ENCODE results near the gene ABCA4. TPM values are rescaled to one million over a fixed set of nuclear protein-coding genes. Genes with fewer than 3 reads are reported as not detected.

ABCA4 gene
- total RNA-seq, 1 donor from 2014 or later, result 6.0 TPM

DNA sequence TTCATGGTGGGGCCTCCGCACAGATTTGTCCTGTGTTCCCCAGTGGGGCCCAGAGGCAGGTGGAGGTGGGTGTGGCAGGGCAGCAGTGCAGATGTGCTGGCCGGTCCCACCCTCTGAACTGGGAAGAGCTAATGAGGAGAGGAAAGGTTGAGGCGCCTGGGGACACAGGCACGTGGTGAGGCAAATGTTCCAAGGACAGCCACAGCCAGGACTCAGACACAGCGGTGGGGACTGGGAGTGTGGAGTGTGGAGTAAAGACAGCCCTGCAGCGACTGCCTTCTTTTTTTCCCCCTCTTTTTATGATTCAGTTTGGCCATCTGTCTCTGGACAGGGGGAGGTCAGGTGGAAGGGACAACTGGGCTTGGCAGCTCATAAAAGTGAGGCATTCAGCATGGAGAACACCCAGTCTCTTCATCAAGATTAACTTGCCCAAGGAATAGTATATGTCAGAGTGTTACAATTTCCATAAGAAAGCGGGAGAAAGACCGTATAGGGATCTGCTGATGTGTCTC is 107.5 kb downstream of the ABCA4 start:
- H3K27me3 Mint-ChIP-seq (ENCODE audit: unreplicated experiment), result no peaks in the 10 kb centered on the region
- TF ChIP-seq, protein P1, sequence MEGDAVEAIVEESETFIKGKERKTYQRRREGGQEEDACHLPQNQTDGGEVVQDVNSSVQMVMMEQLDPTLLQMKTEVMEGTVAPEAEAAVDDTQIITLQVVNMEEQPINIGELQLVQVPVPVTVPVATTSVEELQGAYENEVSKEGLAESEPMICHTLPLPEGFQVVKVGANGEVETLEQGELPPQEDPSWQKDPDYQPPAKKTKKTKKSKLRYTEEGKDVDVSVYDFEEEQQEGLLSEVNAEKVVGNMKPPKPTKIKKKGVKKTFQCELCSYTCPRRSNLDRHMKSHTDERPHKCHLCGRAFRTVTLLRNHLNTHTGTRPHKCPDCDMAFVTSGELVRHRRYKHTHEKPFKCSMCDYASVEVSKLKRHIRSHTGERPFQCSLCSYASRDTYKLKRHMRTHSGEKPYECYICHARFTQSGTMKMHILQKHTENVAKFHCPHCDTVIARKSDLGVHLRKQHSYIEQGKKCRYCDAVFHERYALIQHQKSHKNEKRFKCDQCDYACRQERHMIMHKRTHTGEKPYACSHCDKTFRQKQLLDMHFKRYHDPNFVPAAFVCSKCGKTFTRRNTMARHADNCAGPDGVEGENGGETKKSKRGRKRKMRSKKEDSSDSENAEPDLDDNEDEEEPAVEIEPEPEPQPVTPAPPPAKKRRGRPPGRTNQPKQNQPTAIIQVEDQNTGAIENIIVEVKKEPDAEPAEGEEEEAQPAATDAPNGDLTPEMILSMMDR (IDR thresholded peaks at IDR 0.05), result no peak
- H3K36me3 Mint-ChIP-seq (ENCODE audit: unreplicated experiment), result no peaks in the 10 kb centered on the region
- H3K27ac Mint-ChIP-seq (ENCODE audit: unreplicated experiment), result no peak overlapping the region
- no peaks in the 10 kb centered on the region for H3K9me3 Mint-ChIP-seq (ENCODE audit: unreplicated experiment)
- H3K4me3 Mint-ChIP-seq (ENCODE audit: unreplicated experiment), result no peak overlapping the region
- peaks cover 7% of the 10 kb centered on the region for H3K4me1 Mint-ChIP-seq (ENCODE audit: unreplicated experiment)
- DNase-seq (ENCODE audit: extremely low spot score, unreplicated experiment), result no peak

DNA sequence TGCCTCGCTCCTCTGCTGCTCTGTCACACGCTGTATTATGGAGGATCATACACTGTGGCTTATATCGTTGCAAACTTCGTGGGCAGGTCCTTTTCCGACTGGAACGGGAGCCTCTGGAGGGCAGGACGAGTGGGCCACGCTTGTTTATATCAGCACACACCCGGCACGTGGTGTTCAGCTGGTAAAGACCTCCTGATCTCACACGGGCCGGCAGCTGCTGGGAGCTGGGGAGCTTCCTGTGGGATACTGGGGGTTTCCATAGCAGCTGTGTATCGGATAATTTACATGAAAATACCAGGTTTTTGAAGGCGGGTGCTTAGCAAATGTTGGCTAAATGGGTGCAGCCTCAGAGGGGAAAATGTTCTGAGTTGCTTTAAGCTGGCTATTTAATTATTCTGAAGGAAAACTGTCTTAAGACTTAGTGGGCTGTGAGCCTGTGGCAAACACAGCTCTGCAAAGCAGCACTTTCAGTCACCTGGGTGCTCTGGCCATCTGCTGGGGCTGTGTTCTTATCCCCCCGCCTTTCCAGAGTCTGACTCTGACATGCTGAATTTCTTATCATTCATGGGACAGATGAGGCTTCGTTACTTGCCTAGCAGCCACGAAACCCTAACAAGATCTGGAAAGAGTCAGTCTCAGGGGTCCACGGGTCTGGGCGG is 108.1 kb downstream of the ABCA4 start:
- Mint-ChIP-seq H3K4me3 (ENCODE audit: unreplicated experiment) (no peak overlapping the region), H3K27ac (ENCODE audit: unreplicated experiment) (no peak overlapping the region), H3K4me1 (ENCODE audit: unreplicated experiment) (peaks cover 7% of the 10 kb centered on the region), H3K9me3 (ENCODE audit: unreplicated experiment) (no peaks in the 10 kb centered on the region), H3K27me3 (ENCODE audit: unreplicated experiment) (no peaks in the 10 kb centered on the region), H3K36me3 (ENCODE audit: unreplicated experiment) (no peaks in the 10 kb centered on the region)
- no peak for DNase-seq (ENCODE audit: extremely low spot score, unreplicated experiment)
- TF ChIP-seq, protein P1 (IDR thresholded peaks at IDR 0.05), result no peak

DNA sequence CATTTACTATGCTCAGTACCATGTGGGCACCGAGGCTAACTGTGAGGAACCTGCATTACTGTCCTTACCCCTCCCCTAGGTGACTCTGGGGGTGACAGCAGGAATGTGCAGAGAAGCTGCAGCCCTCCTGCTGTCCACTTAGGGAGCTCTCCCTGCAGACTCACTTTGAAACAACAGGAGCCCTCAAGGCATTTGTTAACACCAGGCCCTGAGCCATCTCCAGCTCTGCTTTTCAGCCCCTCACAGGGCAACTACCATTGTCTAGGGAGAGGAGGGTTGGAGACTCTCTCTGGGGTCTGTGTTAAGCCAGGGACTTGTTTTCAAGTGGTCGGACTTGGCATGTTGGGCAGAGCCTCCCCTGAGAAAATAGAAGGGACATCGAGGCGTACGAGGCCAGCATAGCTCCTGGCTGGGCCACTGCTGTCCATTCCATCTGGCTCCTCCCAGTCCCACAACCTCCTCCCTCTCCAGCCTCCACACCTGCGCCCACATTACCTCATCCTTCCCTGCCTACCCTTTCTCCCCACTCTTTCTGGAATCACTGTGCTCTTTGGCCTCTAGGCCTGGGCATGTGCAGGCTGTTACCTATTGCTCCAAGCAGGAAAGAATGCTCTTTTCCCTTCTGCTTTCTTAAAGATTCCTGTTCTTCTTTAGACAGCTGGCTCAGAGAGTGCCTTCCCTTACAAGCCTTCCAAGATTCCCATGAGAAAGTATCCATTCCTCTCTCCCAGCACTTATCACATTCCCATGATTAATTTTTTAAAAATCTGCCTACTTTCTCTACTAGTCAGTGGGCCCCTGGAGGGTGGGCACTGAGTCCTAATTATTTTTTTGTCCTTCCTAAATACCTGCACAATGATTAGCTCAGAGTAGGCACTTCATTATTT is 109.0 kb downstream of the ABCA4 start:
- no peak overlapping the region for H3K27ac Mint-ChIP-seq (ENCODE audit: unreplicated experiment)

DNA sequence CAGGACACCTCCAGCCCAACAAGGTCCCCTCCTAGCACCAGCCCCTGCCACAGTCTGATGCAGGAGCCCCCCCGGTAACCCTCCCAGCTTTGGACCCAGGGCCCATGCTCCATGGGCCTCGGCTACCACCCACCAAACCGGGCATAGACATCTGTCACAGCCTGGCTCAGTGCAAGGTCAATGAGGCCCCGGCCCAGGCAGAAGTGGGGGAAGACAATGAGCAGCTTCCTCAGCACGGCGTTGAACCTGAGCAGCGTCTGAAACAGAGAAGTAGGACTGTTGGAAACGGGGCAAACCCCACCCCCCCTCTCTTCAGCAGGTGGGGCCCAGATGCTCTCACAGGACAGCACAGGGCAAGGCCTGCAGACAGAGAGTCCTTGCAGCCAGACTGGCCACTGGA is 109.8 kb downstream of the ABCA4 start:
- Mint-ChIP-seq H3K27ac (ENCODE audit: unreplicated experiment) (no peak overlapping the region), H3K36me3 (ENCODE audit: unreplicated experiment) (no peaks in the 10 kb centered on the region), H3K4me1 (ENCODE audit: unreplicated experiment) (peaks cover 7% of the 10 kb centered on the region), H3K27me3 (ENCODE audit: unreplicated experiment) (no peaks in the 10 kb centered on the region), H3K4me3 (ENCODE audit: unreplicated experiment) (no peak overlapping the region), H3K9me3 (ENCODE audit: unreplicated experiment) (no peaks in the 10 kb centered on the region)
- TF ChIP-seq, protein P1 (IDR thresholded peaks at IDR 0.05), result no peak
- no peak for DNase-seq (ENCODE audit: extremely low spot score, unreplicated experiment)

More for the DNA sequence above, 109.0 kb downstream of the ABCA4 start:
- Mint-ChIP-seq H3K36me3 (ENCODE audit: unreplicated experiment) (no peaks in the 10 kb centered on the region), H3K9me3 (ENCODE audit: unreplicated experiment) (no peaks in the 10 kb centered on the region), H3K4me3 (ENCODE audit: unreplicated experiment) (no peak overlapping the region), H3K27me3 (ENCODE audit: unreplicated experiment) (no peaks in the 10 kb centered on the region), H3K4me1 (ENCODE audit: unreplicated experiment) (peaks cover 7% of the 10 kb centered on the region)
- TF ChIP-seq, protein P1 (IDR thresholded peaks at IDR 0.05), result no peak
- DNase-seq (ENCODE audit: extremely low spot score, unreplicated experiment), result no peak

DNA sequence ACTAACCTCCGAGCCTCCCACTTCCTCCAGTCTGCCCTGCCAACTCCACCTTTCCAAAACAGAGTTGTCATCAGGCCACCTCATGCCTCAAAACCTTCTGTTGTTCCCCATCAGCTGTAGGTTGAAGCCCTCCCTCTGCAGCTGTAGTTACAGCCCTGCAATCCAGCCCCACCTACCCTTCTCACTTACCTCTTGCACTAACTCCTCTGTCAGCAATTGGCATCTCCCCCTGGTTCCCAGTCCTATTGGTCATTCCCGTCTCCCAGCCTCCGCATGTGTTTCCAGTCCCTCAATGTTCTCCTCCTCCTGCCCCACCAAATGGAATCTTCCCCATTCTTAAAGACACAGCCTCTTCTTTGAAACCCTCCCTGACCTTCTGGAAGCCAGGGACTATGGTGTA is 111.6 kb downstream of the ABCA4 start:
- no peak for DNase-seq (ENCODE audit: extremely low spot score, unreplicated experiment)
- no peaks in the 10 kb centered on the region for H3K9me3 Mint-ChIP-seq (ENCODE audit: unreplicated experiment)
- H3K27me3 Mint-ChIP-seq (ENCODE audit: unreplicated experiment), result no peaks in the 10 kb centered on the region
- H3K4me3 Mint-ChIP-seq (ENCODE audit: unreplicated experiment), result no peak overlapping the region
- H3K4me1 Mint-ChIP-seq (ENCODE audit: unreplicated experiment), result peaks cover 11% of the 10 kb centered on the region
- TF ChIP-seq, protein P1 (IDR thresholded peaks at IDR 0.05), result no peak
- H3K36me3 Mint-ChIP-seq (ENCODE audit: unreplicated experiment), result no peaks in the 10 kb centered on the region
- no peak overlapping the region for H3K27ac Mint-ChIP-seq (ENCODE audit: unreplicated experiment)

Measured in osteocyte (in vitro differentiated cells).